Neuronal stem cell (in vitro differentiated cells): ENCODE results near the gene MTRR.

ENCODE experiments used
- DNase-seq: peaks from one replicate; pipeline ENCODE4 v3.0.0-alpha.2; 2013; ENCODE audit warnings: low spot score
- H2AFZ ChIP-seq: one replicate; pipeline ENCODE4 v1.6.1; 2013; ENCODE audit warnings: mild to moderate bottlenecking, low read length, inconsistent platforms
- H2AK5ac ChIP-seq: 2 replicates; pipeline ENCODE4 v1.6.1; 2013; ENCODE audit warnings: low read depth, mild to moderate bottlenecking, inconsistent platforms, low read length, moderate library complexity, mixed read lengths
- H2BK120ac ChIP-seq: 2 replicates; pipeline ENCODE4 v1.6.1; 2013; ENCODE audit warnings: low read depth, mild to moderate bottlenecking, inconsistent platforms, low read length, moderate library complexity, mixed read lengths
- H2BK12ac ChIP-seq: one replicate; pipeline ENCODE4 v1.6.1; 2013; ENCODE audit warnings: low read length, inconsistent platforms
- H2BK15ac ChIP-seq: 2 replicates; pipeline ENCODE4 v1.6.1; 2013; ENCODE audit warnings: mild to moderate bottlenecking, low read length, inconsistent platforms, mixed read lengths
- H2BK5ac ChIP-seq: one replicate; pipeline ENCODE4 v1.6.1; 2013; ENCODE audit warnings: inconsistent platforms, mild to moderate bottlenecking, low read length, moderate library complexity
- H3K14ac ChIP-seq: one replicate; pipeline ENCODE4 v1.6.1; 2013; ENCODE audit warnings: low read length, inconsistent platforms
- H3K18ac ChIP-seq: 2 replicates; pipeline ENCODE4 v1.6.1; 2013; ENCODE audit warnings: low read length, inconsistent platforms
- H3K23ac ChIP-seq: 2 replicates; pipeline ENCODE4 v1.6.1; 2013; ENCODE audit warnings: low read depth, mild to moderate bottlenecking, mixed read lengths, low read length, inconsistent platforms; ENCODE audit not compliant: poor library complexity
- H3K27ac ChIP-seq: replicated peaks from 3 replicates; pipeline ENCODE4 v1.5.1; 2013; ENCODE audit warnings: low read length, inconsistent platforms
- H3K27me3 ChIP-seq, 3 experiments: 2 replicates each; pipeline ENCODE4 v1.6.1; 2013; ENCODE audit warnings: low read length in 3 of 3, mild to moderate bottlenecking in 2 of 3, inconsistent platforms in 1 of 3, low read depth in 1 of 3, mixed read lengths in 1 of 3, moderate library complexity in 1 of 3; ENCODE audit not compliant: control insufficient read depth in 3 of 3, insufficient read depth in 3 of 3
- H3K36me3 ChIP-seq, 2 donors: replicated peaks in 1 of 2; 2 replicates each; pipeline ENCODE4 v1.6.1; 2013; ENCODE audit warnings: low read length in 2 of 2; ENCODE audit not compliant: control insufficient read depth in 2 of 2, insufficient read depth in 2 of 2
- H3K4ac ChIP-seq: 2 replicates; pipeline ENCODE4 v1.6.1; 2013; ENCODE audit warnings: inconsistent platforms, mild to moderate bottlenecking, low read length, moderate library complexity
- H3K4me1 ChIP-seq, 2 donors: 1 replicate in 1 of 2; 2 replicates in 1 of 2; pipeline ENCODE4 v1.6.1; 2013; ENCODE audit warnings: low read length in 2 of 2, low read depth in 1 of 2; ENCODE audit not compliant: control insufficient read depth in 2 of 2, insufficient read depth in 1 of 2
- H3K4me2 ChIP-seq: one replicate; pipeline ENCODE4 v1.6.1; 2013; ENCODE audit warnings: mild to moderate bottlenecking, low read length, inconsistent platforms; ENCODE audit not compliant: insufficient read depth, poor library complexity, severe bottlenecking
- H3K4me3 ChIP-seq, 2 donors: 2 replicates each; pipeline ENCODE4 v1.5.1; 2013; ENCODE audit warnings: low read length in 2 of 2, mild to moderate bottlenecking in 2 of 2, inconsistent platforms in 1 of 2, moderate library complexity in 1 of 2
- H3K79me1 ChIP-seq: one replicate; pipeline ENCODE4 v1.6.1; 2013; ENCODE audit warnings: low read depth, mild to moderate bottlenecking, inconsistent platforms, low read length, moderate library complexity
- H3K9ac ChIP-seq: one replicate; pipeline ENCODE4 v1.6.1; 2013; ENCODE audit warnings: mild to moderate bottlenecking, low read depth, low read length, inconsistent platforms; ENCODE audit not compliant: poor library complexity
- H3K9me3 ChIP-seq, 2 donors: replicated peaks in 1 of 2; 2 replicates each; pipeline versions ENCODE3 to v1.6.1; 2013; ENCODE audit warnings: low read length in 2 of 2, mild to moderate bottlenecking in 2 of 2, inconsistent platforms in 1 of 2, low read depth in 1 of 2, mixed read lengths in 1 of 2, moderate library complexity in 1 of 2; ENCODE audit not compliant: control insufficient read depth in 2 of 2, insufficient read depth in 1 of 2
- H4K8ac ChIP-seq: one replicate; pipeline ENCODE4 v1.6.1; 2013; ENCODE audit warnings: low read depth, mild to moderate bottlenecking, inconsistent platforms, low read length, moderate library complexity
- H4K91ac ChIP-seq: one replicate; pipeline ENCODE4 v1.6.1; 2013; ENCODE audit warnings: low read length, low read depth, mild to moderate bottlenecking, inconsistent platforms; ENCODE audit not compliant: poor library complexity
- WGBS, 2 donors: extraction: QIAGEN DNeasy Blood & Tissue Kit; methylation state at CpG; one replicate each; pipeline ENCODE4 v1.1.7; 2013; ENCODE audit warnings: missing lambda C conversion rate in 2 of 2, mixed read lengths in 1 of 2; ENCODE audit not compliant: insufficient read length in 2 of 2, insufficient replicate concordance in 1 of 2; ENCODE audit errors: extremely low coverage in 2 of 2; 5-methylcytosine and 5-hydroxymethylcytosine counted together

Gene MTRR

DNA sequence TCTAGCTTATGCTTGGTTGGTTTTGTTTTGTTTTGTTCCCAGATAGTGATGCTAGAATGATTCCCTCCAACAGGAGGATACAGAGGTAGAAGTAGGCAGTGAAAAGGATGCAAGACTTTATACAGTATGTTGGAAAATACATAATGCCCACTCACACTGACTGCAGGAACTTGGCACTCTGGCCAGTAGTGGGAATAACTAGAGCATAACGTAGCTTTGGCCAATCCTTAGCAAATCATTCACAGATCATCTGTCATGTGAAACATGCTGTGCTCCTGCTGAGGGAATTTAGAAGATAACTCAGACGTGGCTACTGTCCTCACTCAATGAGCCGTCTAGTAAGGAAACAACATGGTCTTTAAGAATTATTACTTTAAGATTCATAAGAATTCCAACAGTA, 31.5 kb upstream of the MTRR start:
- Histone ChIP-seq H2AK5ac (no peak overlapping the region), H3K23ac (no peak overlapping the region), H3K4me3 (no peak overlapping the region), H3K4me1 (no peaks in the 10 kb centered on the region), H3K27me3 (no peaks in the 10 kb centered on the region), H3K14ac (peak overlapping the region; percentile 41), H4K91ac (no peak overlapping the region), H3K4ac (no peak overlapping the region), H3K4me2 (no peak overlapping the region), H2AFZ (no peak overlapping the region), H3K9ac (no peak overlapping the region), H3K9me3 (no peaks in the 10 kb centered on the region), H3K79me1 (no peaks in the 10 kb centered on the region), H3K27ac (no peak overlapping the region), H2BK5ac (no peak overlapping the region), H2BK12ac (no peak overlapping the region), H4K8ac (no peak overlapping the region), H3K18ac (no peak overlapping the region), H2BK15ac (no peak overlapping the region), H2BK120ac (no peak overlapping the region), H3K36me3 (no peaks in the 10 kb centered on the region)
- no CpG with 5 or more reads among the region's 3 CpGs for WGBS, 2 donors
- DNase-seq: no peak

DNA sequence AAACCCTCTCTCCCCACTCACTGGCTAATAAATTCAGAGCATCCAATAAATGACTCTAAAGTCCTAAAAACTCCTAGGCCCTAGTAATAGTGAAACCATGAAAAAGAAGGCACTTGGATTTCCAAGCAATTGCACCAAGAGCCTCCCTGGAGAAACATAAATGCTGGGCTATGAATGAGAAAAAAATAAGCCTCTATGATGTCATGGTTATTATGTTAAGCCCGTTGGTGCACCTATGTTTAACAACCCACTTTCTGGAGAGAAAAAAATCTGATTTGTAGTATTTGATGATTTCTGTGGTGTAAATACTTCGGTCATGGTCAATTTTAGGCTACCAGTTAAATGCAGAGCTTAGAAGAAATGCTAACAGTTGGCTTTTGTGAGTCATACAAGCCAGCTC, 26.4 kb upstream of the MTRR start:
- Histone ChIP-seq H2BK5ac (no peak overlapping the region), H2BK15ac (no peak overlapping the region), H2AFZ (no peak overlapping the region), H3K4ac (no peak overlapping the region), H3K36me3 (no peaks in the 10 kb centered on the region), H2AK5ac (no peak overlapping the region), H3K27ac (no peak overlapping the region), H3K27me3 (no peaks in the 10 kb centered on the region), H3K4me3 (no peak overlapping the region), H3K14ac (no peak overlapping the region), H3K9ac (no peak overlapping the region), H4K91ac (no peak overlapping the region), H3K4me1 (peaks cover 0 to 3% of the 10 kb centered on the region in 2 donors), H3K4me2 (no peak overlapping the region), H2BK12ac (no peak overlapping the region), H3K18ac (no peak overlapping the region), H3K9me3 (no peaks in the 10 kb centered on the region), H3K79me1 (no peaks in the 10 kb centered on the region), H3K23ac (no peak overlapping the region), H2BK120ac (no peak overlapping the region), H4K8ac (no peak overlapping the region)
- no CpG with 5 or more reads among the region's 2 CpGs for WGBS, 2 donors
- DNase-seq: no peak

DNA sequence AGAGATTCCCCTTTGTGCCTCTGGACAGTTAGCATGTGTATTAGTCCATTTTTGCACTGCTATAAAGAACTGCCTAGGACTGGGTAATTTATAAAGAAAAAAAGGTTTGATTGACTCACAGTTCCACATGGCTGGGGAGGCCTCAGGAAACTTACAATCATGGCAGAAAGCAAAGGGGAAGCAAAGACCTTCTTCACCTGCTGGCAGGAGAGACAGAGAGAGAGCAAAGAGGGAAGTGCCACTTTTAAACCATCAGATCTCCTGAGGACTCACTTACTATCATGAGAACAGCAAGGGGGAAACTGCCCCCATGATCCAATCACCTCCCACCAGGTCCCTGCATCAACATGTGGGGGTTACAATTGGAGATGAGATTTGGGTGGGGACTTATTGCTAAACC, 24.0 kb upstream of the MTRR start:
- Histone ChIP-seq H3K4me1 (peaks cover 5 to 7% of the 10 kb centered on the region in 2 donors), H2BK15ac (no peak overlapping the region), H3K18ac (no peak overlapping the region), H2AFZ (no peak overlapping the region), H2AK5ac (no peak overlapping the region), H3K79me1 (no peaks in the 10 kb centered on the region), H3K23ac (no peak overlapping the region), H3K4me3 (no peak overlapping the region), H3K36me3 (no peaks in the 10 kb centered on the region), H3K27me3 (peaks cover 0 to 18% (median 3%) of the 10 kb centered on the region in 3 experiments), H3K27ac (no peak overlapping the region), H3K4me2 (no peak overlapping the region), H3K14ac (peak overlapping the region; percentile 6), H3K9me3 (no peaks in the 10 kb centered on the region), H3K4ac (no peak overlapping the region), H4K91ac (no peak overlapping the region), H2BK5ac (no peak overlapping the region), H3K9ac (no peak overlapping the region), H2BK12ac (no peak overlapping the region), H2BK120ac (no peak overlapping the region), H4K8ac (no peak overlapping the region)
- no peak for DNase-seq

DNA sequence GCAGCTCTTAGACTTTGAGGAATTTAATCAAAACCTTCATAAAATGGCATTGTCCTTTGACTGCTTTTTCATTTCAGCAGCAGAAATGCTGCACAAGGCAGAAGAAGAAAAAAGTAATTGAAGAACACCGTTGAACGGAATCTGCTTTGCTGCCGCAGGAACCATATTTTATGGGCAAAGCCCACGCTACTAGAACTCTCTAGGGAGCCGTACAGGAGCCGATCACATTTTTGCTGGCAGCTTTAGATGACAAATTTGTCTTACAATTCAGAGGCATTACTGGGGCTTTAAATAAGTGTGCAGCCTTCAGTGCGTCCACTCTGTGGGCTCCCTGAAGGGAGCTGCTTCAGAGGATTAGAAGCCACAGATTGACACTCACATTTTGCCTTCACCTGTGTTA, 23.4 kb upstream of the MTRR start:
- Histone ChIP-seq H3K23ac (no peak overlapping the region), H3K27me3 (peaks cover 0 to 18% (median 3%) of the 10 kb centered on the region in 3 experiments), H2BK120ac (no peak overlapping the region), H2BK15ac (no peak overlapping the region), H2AFZ (no peak overlapping the region), H3K18ac (no peak overlapping the region), H3K27ac (no peak overlapping the region), H3K4ac (no peak overlapping the region), H3K14ac (no peak overlapping the region), H3K9me3 (no peaks in the 10 kb centered on the region), H3K4me3 (no peak overlapping the region), H4K8ac (no peak overlapping the region), H3K4me2 (no peak overlapping the region), H2AK5ac (no peak overlapping the region), H3K79me1 (no peaks in the 10 kb centered on the region), H3K4me1 (peaks cover 5 to 7% of the 10 kb centered on the region in 2 donors), H3K36me3 (no peaks in the 10 kb centered on the region), H3K9ac (no peak overlapping the region), H2BK12ac (no peak overlapping the region), H4K91ac (no peak overlapping the region), H2BK5ac (no peak overlapping the region)
- no CpG with 5 or more reads among the region's 7 CpGs for WGBS, 2 donors
- no peak for DNase-seq
